D721Med (cell line): ENCODE results near the gene C1QTNF5.
"Not testable (repeated sequence)": the region's sequence is repeated elsewhere in the genome, so short reads cannot be mapped to it uniquely, and the experiment has no call there.

Experiments used
- DNase-seq: peaks from one replicate; pipeline ENCODE4 v3.0.0; 2011; ENCODE audit warnings: low spot score; ENCODE audit not compliant: insufficient read length
- FAIRE-seq: peaks from 2 replicates; lab custom pipeline; 2011; peaks lifted over from hg19 to GRCh38; lab: Jason Lieb, UNC
- TF ChIP-seq, protein P1 (sequence below): IDR thresholded peaks from 2 replicates; pipeline ENCODE4 v1.5.1; 2012; ENCODE audit warnings: mild to moderate bottlenecking, control low read depth; ENCODE audit not compliant: insufficient read depth; ENCODE audit errors: missing control alignments

The C1QTNF5 gene

GRCh38 chr11:119340335-119341221 is at the start of gene C1QTNF5:
Gene C1QTNF5, minus strand, starts transcription at chr11:119340883. Its CDS starts 486 bp downstream, at chr11:119340397.
- TF ChIP-seq, protein P1, sequence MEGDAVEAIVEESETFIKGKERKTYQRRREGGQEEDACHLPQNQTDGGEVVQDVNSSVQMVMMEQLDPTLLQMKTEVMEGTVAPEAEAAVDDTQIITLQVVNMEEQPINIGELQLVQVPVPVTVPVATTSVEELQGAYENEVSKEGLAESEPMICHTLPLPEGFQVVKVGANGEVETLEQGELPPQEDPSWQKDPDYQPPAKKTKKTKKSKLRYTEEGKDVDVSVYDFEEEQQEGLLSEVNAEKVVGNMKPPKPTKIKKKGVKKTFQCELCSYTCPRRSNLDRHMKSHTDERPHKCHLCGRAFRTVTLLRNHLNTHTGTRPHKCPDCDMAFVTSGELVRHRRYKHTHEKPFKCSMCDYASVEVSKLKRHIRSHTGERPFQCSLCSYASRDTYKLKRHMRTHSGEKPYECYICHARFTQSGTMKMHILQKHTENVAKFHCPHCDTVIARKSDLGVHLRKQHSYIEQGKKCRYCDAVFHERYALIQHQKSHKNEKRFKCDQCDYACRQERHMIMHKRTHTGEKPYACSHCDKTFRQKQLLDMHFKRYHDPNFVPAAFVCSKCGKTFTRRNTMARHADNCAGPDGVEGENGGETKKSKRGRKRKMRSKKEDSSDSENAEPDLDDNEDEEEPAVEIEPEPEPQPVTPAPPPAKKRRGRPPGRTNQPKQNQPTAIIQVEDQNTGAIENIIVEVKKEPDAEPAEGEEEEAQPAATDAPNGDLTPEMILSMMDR: no peak
- FAIRE-seq (no peak), DNase-seq (no peak)

DNA sequence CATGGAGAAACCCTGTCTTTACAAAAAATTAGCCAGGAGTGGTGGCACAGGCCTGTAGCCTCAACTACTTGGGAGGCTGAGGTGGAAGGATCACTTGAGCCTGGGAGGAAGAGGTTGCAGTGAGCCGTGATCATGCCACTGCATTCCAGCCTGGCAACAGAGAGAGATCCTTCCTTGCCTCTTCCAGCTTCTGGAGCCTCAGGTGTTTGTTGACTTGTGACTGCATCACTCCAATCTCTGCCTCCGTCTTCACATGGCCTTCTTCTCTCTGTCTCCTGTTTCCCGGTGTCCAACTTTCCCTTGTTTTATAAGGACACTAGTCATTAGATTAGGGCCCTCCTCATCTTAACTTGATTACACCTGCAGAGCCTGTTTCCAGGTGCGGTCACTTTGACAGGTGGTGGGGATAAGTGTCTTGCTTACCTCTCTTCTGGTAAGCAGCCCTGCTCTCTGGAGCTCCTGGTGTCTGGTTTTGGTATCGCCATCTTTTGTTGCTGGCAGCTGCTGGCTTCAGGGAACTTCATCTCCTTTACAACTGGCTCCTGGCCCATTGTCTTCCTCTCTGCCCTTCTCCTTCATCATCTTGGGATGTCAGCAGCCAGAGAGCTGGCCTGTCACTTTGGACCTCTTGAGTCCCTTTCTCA is 49.0 kb upstream of the C1QTNF5 start:
- DNase-seq: no peak
- FAIRE-seq: no peak
- TF ChIP-seq, protein P1: no peak

DNA sequence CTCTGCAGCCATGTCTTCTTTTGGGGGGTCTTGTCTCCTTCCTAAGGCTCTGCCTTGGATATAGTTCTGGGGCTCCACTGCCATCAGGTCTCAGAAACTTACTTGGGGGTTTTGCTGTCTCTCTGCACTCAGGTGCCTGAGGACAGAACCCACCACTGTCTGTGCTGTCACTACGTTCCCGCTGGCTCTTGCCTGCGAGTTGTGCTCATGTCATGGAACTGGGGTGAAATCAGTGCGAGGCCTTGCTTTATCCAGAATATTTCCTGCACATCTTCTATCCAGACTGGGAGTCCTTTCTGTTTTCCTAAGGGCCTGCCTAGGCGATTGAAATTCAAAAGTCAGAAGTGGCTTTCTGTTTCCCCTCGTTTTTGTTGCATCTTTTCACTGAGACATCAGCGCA is 47.4 kb upstream of the C1QTNF5 start:
- FAIRE-seq (no peak), DNase-seq (no peak)
- TF ChIP-seq, protein P1: no peak

DNA sequence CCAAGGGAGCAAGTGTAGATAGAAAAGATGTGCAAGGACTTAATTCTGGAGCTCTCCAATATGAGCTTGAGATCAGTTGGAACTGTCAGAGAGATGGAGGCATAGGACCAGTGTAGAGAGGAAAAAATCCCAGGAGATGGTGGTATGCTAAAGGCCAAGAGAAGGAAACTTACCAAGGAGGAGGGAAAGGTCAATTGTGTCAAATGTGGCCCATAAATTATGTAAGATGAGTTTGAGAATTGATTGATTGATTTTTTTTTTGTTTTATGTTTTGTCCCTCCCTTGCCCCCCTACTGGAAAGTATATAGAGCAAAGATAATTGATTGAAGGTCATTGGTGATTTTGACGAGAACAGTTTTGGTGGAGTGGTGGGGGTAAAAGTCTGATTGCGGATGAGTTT is 43.6 kb upstream of the C1QTNF5 start:
- no peak for FAIRE-seq
- TF ChIP-seq, protein P1: no peak
- no peak for DNase-seq

- DNase-seq, FAIRE-seq: not testable (repeated sequence)
Observed at GRCh38 chr11:119382513-119382912, 41.8 kb upstream of the C1QTNF5 start.

DNA sequence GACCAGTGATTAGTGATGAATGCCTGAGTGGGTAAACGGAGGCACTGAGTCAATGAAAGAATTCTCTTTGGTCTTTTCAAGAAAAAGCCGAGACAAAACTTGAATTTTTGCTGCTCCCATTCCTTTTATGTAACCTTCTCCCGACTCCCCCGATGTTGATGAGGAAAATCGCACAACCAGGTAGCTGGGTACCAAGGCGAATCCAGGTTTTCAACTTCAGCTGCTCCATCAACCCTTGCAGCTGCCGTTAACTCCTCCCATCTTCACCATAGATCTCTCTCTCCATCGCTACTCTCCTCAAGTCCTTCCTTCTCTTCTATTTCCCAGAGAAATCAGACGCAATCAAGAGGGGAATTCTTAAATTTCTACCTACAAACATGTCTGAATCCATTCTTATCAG is 41.4 kb upstream of the C1QTNF5 start:
- TF ChIP-seq, protein P1: no peak
- no peak for FAIRE-seq
- DNase-seq: no peak

GRCh38 chr11:119381181-119381988 is 40.7 kb upstream of the C1QTNF5 start, which contains the start of gene USP2:
Gene USP2, minus strand, starts transcription at chr11:119381690. Its CDS starts 8,210 bp downstream, at chr11:119373480.
- FAIRE-seq (no peak), DNase-seq (peak; percentile 73)
- TF ChIP-seq, protein P1: peak; percentile 70
